ENCODE data around the gene FGD6.
A peak's percentile ranks its signal among the peaks of the same experiment; 100 is the strongest.

Gene FGD6

GRCh38 chr12:95072900-95073697 lies 144.2 kb downstream of the FGD6 start, which contains the start of gene NR2C1:
NR2C1 (minus strand) TSS chr12:95073618; CDS start chr12:95067384, 6,234 bp downstream.
- peak within 1 kb of the TSS; percentile 79 to 89 for H3K27ac ChIP-seq
- H3K36me3 ChIP-seq, result no peaks in the 10 kb centered on the region
- peak; percentile 90 to 95 for DNase-seq
- H3K9me3 ChIP-seq, result no peaks in the 10 kb centered on the region
- intact Hi-C loops (cut with DNase I; ENCODE audit: low total_unique reads), result loop anchor here (2.0 to 10.0 kb wide), 2 partner anchors 144 to 402 kb away; partner anchors contain the start of genes FGD6, METAP2 and VEZT
- H3K27me3 ChIP-seq, result no peaks in the 10 kb centered on the region
- H3K4me3 ChIP-seq, result peak within 1 kb of the TSS; percentile 73 to 90
- H3K4me1 ChIP-seq, result peaks cover 0 to 10% (median 3%) of the 10 kb centered on the region in 4 donors
- TF ChIP-seq, protein P1, sequence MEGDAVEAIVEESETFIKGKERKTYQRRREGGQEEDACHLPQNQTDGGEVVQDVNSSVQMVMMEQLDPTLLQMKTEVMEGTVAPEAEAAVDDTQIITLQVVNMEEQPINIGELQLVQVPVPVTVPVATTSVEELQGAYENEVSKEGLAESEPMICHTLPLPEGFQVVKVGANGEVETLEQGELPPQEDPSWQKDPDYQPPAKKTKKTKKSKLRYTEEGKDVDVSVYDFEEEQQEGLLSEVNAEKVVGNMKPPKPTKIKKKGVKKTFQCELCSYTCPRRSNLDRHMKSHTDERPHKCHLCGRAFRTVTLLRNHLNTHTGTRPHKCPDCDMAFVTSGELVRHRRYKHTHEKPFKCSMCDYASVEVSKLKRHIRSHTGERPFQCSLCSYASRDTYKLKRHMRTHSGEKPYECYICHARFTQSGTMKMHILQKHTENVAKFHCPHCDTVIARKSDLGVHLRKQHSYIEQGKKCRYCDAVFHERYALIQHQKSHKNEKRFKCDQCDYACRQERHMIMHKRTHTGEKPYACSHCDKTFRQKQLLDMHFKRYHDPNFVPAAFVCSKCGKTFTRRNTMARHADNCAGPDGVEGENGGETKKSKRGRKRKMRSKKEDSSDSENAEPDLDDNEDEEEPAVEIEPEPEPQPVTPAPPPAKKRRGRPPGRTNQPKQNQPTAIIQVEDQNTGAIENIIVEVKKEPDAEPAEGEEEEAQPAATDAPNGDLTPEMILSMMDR (IDR thresholded peaks at IDR 0.05), result no peak

DNA sequence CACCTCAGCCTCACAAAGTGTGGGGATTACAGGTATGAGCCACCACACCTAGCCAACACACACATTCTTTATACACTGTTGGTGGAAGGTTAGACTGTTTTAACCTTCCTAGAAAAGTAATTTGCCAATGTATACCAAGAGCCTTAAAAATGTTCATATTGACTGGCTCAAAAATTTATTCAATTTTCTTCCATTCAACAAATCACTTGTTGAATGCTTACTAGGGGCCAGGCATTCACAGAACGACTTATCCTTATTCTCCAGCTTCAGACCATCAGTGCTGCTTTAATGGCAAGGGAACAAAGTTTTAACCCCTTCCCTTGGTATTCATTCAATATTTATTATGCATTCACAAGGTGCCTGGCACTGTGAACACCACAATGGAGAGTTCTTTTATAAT lies 146.9 kb downstream of the FGD6 start:
- Histone ChIP-seq H3K27ac (no peak overlapping the region), H3K36me3 (peaks cover 0 to 21% (median 12%) of the 10 kb centered on the region in 3 donors), H3K4me1 (peaks cover 0 to 10% (median 3%) of the 10 kb centered on the region in 4 donors), H3K4me3 (no peak overlapping the region), H3K9me3 (no peaks in the 10 kb centered on the region), H3K27me3 (no peaks in the 10 kb centered on the region)
- intact Hi-C loops (cut with DNase I; ENCODE audit: low total_unique reads), result loop anchor here (10.0 kb wide), 1 partner anchor 404 kb away; the partner anchor contains the start of gene METAP2
- TF ChIP-seq, protein P1 (IDR thresholded peaks at IDR 0.05), result no peak
- DNase-seq, result no peak

DNA sequence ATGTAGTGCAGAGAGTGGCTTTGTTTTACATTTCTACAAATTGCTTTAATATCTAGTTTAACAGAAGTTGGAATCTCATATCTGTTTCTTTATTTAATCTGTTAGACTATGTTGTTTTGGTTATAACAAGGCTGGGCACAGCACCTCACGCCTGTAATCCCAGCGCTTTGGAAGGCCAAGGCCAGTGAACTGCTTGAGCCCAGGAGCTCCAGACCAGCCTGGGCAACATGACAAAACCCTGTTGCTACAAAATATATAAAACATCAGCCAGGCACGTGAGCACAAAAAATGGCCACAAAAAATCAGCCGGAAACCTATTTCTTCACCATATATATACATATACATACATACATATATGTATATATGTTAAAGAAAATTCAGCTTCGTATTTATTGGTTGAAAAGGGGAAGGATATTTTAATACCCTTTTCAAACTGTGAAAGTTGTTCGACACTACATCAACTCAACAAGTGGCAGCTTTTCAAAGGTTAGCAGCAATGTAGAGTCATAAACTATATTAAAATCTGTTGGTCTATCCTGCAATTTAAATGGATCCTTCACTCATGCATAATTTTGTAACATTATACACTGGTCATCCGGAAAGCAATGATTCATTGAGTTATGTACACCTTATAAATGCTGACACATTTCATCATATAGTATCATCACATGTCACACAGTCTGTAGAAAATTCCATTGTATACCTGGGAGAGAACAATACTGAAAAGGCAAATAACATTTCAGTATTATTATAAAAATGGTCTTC lies 151.0 kb downstream of the FGD6 start:
- Histone ChIP-seq H3K4me1 (peaks cover 0 to 2% (median under 1%) of the 10 kb centered on the region in 4 donors), H3K4me3 (no peak overlapping the region), H3K27ac (no peak overlapping the region), H3K9me3 (no peaks in the 10 kb centered on the region), H3K27me3 (no peaks in the 10 kb centered on the region), H3K36me3 (peaks cover 25 to 52% (median 37%) of the 10 kb centered on the region in 3 donors)
- intact Hi-C loops (cut with DNase I; ENCODE audit: low total_unique reads), result no loop called here
- TF ChIP-seq, protein P1 (IDR thresholded peaks at IDR 0.05), result no peak
- DNase-seq, result no peak

GRCh38 chr12:95060951-95061350 lies 156.3 kb downstream of the FGD6 start:
- no peak for DNase-seq
- no peak overlapping the region for H3K4me3 ChIP-seq
- no peaks in the 10 kb centered on the region for H3K9me3 ChIP-seq
- H3K36me3 ChIP-seq, result peaks cover 72 to 90% (median 76%) of the 10 kb centered on the region in 3 donors
- TF ChIP-seq, protein P1 (IDR thresholded peaks at IDR 0.05), result no peak
- H3K27ac ChIP-seq, result no peak overlapping the region
- intact Hi-C loops (cut with DNase I; ENCODE audit: low total_unique reads), result no loop called here
- H3K4me1 ChIP-seq, result no peaks in the 10 kb centered on the region
- H3K27me3 ChIP-seq, result no peaks in the 10 kb centered on the region

DNA sequence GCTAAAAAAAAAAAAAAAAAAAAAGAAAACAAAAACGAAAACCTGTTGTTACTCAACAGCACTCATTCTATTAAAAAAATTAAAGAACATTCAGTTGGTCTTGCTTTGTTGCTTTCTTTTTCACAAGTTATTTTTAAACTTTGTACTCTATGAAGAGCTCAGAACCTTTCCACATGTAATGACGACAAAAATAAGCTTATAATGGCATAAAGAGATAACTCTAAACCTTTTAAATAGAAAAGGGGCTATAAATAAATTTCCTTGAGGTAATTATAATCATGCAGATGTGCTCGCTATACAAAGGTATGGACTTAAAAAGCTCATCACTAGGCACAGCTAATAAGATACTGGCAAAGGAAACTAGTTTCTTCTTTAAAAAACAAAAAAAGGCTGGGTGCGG lies 157.3 kb downstream of the FGD6 start:
- TF ChIP-seq, protein P1 (IDR thresholded peaks at IDR 0.05), result no peak
- no peaks in the 10 kb centered on the region for H3K4me1 ChIP-seq
- intact Hi-C loops (cut with DNase I; ENCODE audit: low total_unique reads), result no loop called here
- no peaks in the 10 kb centered on the region for H3K9me3 ChIP-seq
- no peak for DNase-seq
- H3K36me3 ChIP-seq, result peaks cover 80 to 93% (median 84%) of the 10 kb centered on the region in 3 donors
- no peak overlapping the region for H3K4me3 ChIP-seq
- H3K27me3 ChIP-seq, result no peaks in the 10 kb centered on the region
- no peak overlapping the region for H3K27ac ChIP-seq
